Measurements from ENCODE around the gene TBX10.
"Not testable (repeated sequence)": the region's sequence is repeated elsewhere in the genome, so short reads cannot be mapped to it uniquely, and the experiment has no call there.

Gene TBX10

GRCh38 chr11:67632175-67632981 lies 7.2 kb downstream of the TBX10 start:
- in situ Hi-C loops (cut with MboI; ENCODE audit: low sequenced_read_pairs), result no loop called here

GRCh38 chr11:67631853-67632174 lies 7.7 kb downstream of the TBX10 start:
- in situ Hi-C loops (cut with MboI; ENCODE audit: low sequenced_read_pairs), result no loop called here

- in situ Hi-C loops (cut with MboI; ENCODE audit: low sequenced_read_pairs), result no loop called here
These were observed 8.2 kb downstream of the TBX10 start for GRCh38 chr11:67631411-67631810.

- in situ Hi-C loops (cut with MboI; ENCODE audit: low sequenced_read_pairs), result no loop called here
These were observed 8.6 kb downstream of the TBX10 start for GRCh38 chr11:67630943-67631331.

- in situ Hi-C loops (cut with MboI; ENCODE audit: low sequenced_read_pairs), result no loop called here
These were observed 9.2 kb downstream of the TBX10 start for GRCh38 chr11:67630228-67630942.

- in situ Hi-C loops (cut with MboI; ENCODE audit: low sequenced_read_pairs), result no loop called here
These were observed 10.0 kb downstream of the TBX10 start, which contains the start of gene NUDT8 for GRCh38 chr11:67629386-67630227. TSS of gene NUDT8 (minus strand) at chr11:67629937. CDS start at chr11:67629911, 26 bp downstream.

GRCh38 chr11:67628710-67629385 lies 10.7 kb downstream of the TBX10 start:
- in situ Hi-C loops (cut with MboI; ENCODE audit: low sequenced_read_pairs), result no loop called here

GRCh38 chr11:67627812-67628624 lies 11.5 kb downstream of the TBX10 start:
- in situ Hi-C loops (cut with MboI; ENCODE audit: low sequenced_read_pairs), result no loop called here

- in situ Hi-C loops (cut with MboI; ENCODE audit: low sequenced_read_pairs), result no loop called here
These were observed 12.1 kb downstream of the TBX10 start for GRCh38 chr11:67627441-67627811.

GRCh38 chr11:67626970-67627369 lies 12.6 kb downstream of the TBX10 start:
- in situ Hi-C loops (cut with MboI; ENCODE audit: low sequenced_read_pairs), result no loop called here

- in situ Hi-C loops (cut with MboI; ENCODE audit: low sequenced_read_pairs), result not testable (repeated sequence)
These were observed 13.3 kb downstream of the TBX10 start for GRCh38 chr11:67626131-67626833.

GRCh38 chr11:67623795-67624194 lies 15.8 kb downstream of the TBX10 start:
- in situ Hi-C loops (cut with MboI; ENCODE audit: low sequenced_read_pairs), result not testable (repeated sequence)

- in situ Hi-C loops (cut with MboI; ENCODE audit: low sequenced_read_pairs), result not testable (repeated sequence)
These were observed 16.7 kb downstream of the TBX10 start for GRCh38 chr11:67622905-67623304.

GRCh38 chr11:67621928-67622327 lies 17.6 kb downstream of the TBX10 start:
- in situ Hi-C loops (cut with MboI; ENCODE audit: low sequenced_read_pairs), result not testable (repeated sequence)

GRCh38 chr11:67620621-67621020 lies 18.9 kb downstream of the TBX10 start:
- in situ Hi-C loops (cut with MboI; ENCODE audit: low sequenced_read_pairs), result not testable (repeated sequence)

GRCh38 chr11:67619683-67620618 lies 19.6 kb downstream of the TBX10 start:
- in situ Hi-C loops (cut with MboI; ENCODE audit: low sequenced_read_pairs), result not testable (repeated sequence)

- in situ Hi-C loops (cut with MboI; ENCODE audit: low sequenced_read_pairs), result not testable (repeated sequence)
These were observed 20.5 kb downstream of the TBX10 start for GRCh38 chr11:67618901-67619659.

All from HL-60/S4 treated with phorbol 12-myristate 13-acetate at 8.2 ng/mL for 4 days and 3 days (cell line).